Measurements from ENCODE around the gene SEMA6A.
"Not testable (repeated sequence)": the region's sequence is repeated elsewhere in the genome, so short reads cannot be mapped to it uniquely, and the experiment has no call there.

SEMA6A gene

GRCh38 chr5:116524966-116525365 is 49.7 kb downstream of the SEMA6A start:
- no peak for DNase-seq (ENCODE audit: extremely low read depth in 1 of 2, low read depth in 1 of 2)

- DNase-seq (ENCODE audit: extremely low read depth in 1 of 2, low read depth in 1 of 2), result no peak
Observed at GRCh38 chr5:116524051-116524904, 50.3 kb downstream of the SEMA6A start.

- not testable (repeated sequence) for DNase-seq (ENCODE audit: extremely low read depth in 1 of 2, low read depth in 1 of 2)
Observed at GRCh38 chr5:116523182-116523581, 51.4 kb downstream of the SEMA6A start.

GRCh38 chr5:116522356-116523136 is 52.1 kb downstream of the SEMA6A start:
- DNase-seq (ENCODE audit: extremely low read depth in 1 of 2, low read depth in 1 of 2), result no peak

GRCh38 chr5:116521173-116521872 is 53.3 kb downstream of the SEMA6A start:
- no peak for DNase-seq (ENCODE audit: extremely low read depth in 1 of 2, low read depth in 1 of 2)

GRCh38 chr5:116520771-116521170 is 53.9 kb downstream of the SEMA6A start:
- DNase-seq (ENCODE audit: extremely low read depth in 1 of 2, low read depth in 1 of 2), result no peak

GRCh38 chr5:116518423-116518822 is 56.2 kb downstream of the SEMA6A start:
- no peak for DNase-seq (ENCODE audit: extremely low read depth in 1 of 2, low read depth in 1 of 2)

- no peak for DNase-seq (ENCODE audit: extremely low read depth in 1 of 2, low read depth in 1 of 2)
Observed at GRCh38 chr5:116517488-116517887, 57.1 kb downstream of the SEMA6A start.

- DNase-seq (ENCODE audit: extremely low read depth in 1 of 2, low read depth in 1 of 2), result no peak
Observed at GRCh38 chr5:116516021-116516420, 58.6 kb downstream of the SEMA6A start.

GRCh38 chr5:116514421-116514970 is 60.1 kb downstream of the SEMA6A start:
- DNase-seq (ENCODE audit: extremely low read depth in 1 of 2, low read depth in 1 of 2), result no peak

- DNase-seq (ENCODE audit: extremely low read depth in 1 of 2, low read depth in 1 of 2), result no peak
Observed at GRCh38 chr5:116510517-116510916, 64.1 kb downstream of the SEMA6A start.

- DNase-seq (ENCODE audit: extremely low read depth in 1 of 2, low read depth in 1 of 2), result no peak
Observed at GRCh38 chr5:116509483-116510244, 65.0 kb downstream of the SEMA6A start.

GRCh38 chr5:116508835-116509234 is 65.8 kb downstream of the SEMA6A start:
- DNase-seq (ENCODE audit: extremely low read depth in 1 of 2, low read depth in 1 of 2), result no peak

GRCh38 chr5:116507941-116508655 is 66.5 kb downstream of the SEMA6A start:
- no peak for DNase-seq (ENCODE audit: extremely low read depth in 1 of 2, low read depth in 1 of 2)

- DNase-seq (ENCODE audit: extremely low read depth in 1 of 2, low read depth in 1 of 2), result no peak
Observed at GRCh38 chr5:116507051-116507537, 67.5 kb downstream of the SEMA6A start.

- DNase-seq (ENCODE audit: extremely low read depth in 1 of 2, low read depth in 1 of 2), result no peak
Observed at GRCh38 chr5:116506488-116506887, 68.1 kb downstream of the SEMA6A start.

GRCh38 chr5:116504593-116505166 is 69.9 kb downstream of the SEMA6A start:
- no peak for DNase-seq (ENCODE audit: extremely low read depth in 1 of 2, low read depth in 1 of 2)

GRCh38 chr5:116502616-116503015 is 72.0 kb downstream of the SEMA6A start:
- DNase-seq (ENCODE audit: extremely low read depth in 1 of 2, low read depth in 1 of 2), result no peak

- no peak for DNase-seq (ENCODE audit: extremely low read depth in 1 of 2, low read depth in 1 of 2)
Observed at GRCh38 chr5:116502138-116502537, 72.5 kb downstream of the SEMA6A start.

All from stimulated activated CD8-positive, alpha-beta memory T cell treated with anti-CD3 and anti-CD28 coated beads, Interleukin-7, amount 100 ng/mL, for 48 hours (primary cell).